ENCODE data around the gene ARPC1B.
A peak's percentile ranks its signal among the peaks of the same experiment; 100 is the strongest.
"Not testable (repeated sequence)": the region's sequence is repeated elsewhere in the genome, so short reads cannot be mapped to it uniquely, and the experiment has no call there.

ARPC1B gene

DNA sequence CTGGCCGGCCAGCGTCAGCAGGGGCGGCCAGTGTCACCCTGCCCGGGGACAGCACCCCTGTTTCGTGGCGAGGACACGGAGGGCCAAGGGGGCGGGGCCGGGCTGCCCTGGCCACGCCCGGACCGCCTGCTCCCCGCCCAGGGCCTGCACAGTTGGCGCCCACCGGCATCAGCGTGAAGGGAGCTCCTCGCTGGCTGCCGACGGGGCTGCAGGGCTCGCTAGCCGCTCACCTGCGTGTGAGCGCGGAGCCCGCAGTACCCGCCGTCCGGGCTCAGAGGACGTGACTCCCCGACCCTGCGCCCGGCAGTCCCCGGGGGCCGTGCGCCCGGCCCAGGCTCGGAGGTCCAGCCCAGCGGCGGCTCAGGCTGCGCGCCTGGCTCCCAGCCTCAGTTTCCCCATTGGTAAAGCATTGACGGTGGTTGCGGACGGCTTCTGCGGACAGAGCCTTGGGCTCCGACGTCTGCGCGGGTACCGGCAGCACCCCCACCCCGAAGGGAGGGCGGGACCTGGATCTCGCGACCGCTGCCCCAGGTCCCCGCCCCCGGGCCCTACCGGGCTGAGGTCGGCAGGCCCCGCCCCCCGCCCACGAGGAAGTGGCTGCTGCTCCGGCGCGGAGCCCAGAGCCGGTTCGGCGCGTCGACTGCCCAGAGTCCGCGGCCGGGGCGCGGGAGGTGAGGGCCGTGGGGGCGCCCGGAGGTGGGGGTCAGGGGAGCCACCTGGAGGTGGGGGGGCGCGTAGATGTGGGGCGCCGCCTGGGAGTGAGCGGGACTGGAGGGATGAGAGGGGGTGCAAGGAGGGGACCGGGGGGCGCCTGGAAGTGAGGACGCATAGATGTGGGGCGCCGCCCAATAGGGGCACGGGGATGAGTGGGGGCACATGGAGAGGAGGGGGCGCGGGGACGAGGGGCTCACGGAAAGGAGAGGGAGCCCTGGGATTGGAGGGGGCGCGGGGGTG, at the start of gene ARPC1B:
Gene ARPC1B, plus strand, starts transcription at position 620 of the 954 bp plus-strand sequence. CDS start 10,985 bp downstream, outside the sequence.
- DNase-seq: peak; percentile 89 to 91

DNA sequence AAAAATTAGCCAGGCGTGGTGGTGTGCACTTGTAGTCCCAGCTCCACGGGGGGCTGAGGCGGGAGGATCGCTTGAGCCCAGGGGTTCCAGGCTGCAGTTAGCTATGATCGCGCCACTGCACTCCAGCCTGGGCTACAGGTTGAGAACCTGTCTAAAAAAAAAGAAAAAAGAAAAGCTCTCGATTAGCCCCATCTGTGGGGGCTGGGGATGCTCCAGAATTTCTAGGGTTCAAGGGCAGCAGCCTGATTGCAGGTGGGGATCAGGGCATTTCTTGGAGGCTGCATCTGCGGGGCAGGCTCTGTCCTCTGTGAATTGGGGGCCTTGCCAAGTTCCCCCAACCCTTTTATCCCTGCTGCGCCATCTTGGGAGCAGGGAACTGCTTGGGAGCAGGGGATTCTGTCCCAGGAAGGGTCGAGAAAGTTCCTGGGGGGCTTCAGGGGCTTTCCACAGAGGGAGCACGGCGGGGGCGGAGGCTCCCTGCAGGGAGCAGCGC, 49.5 kb upstream of the ARPC1B start:
- DNase-seq: no peak

GRCh38 chr7:99325592-99326407, 48.7 kb upstream of the ARPC1B start, which contains the start of gene ARPC1A:
Gene ARPC1A (plus strand): TSS chr7:99325898. CDS start chr7:99333354, 7,456 bp downstream.
- DNase-seq: peak; percentile 91 to 92

GRCh38 chr7:99326408-99326782, 48.1 kb upstream of the ARPC1B start:
- no peak for DNase-seq

- not testable (repeated sequence) for DNase-seq
Measured at GRCh38 chr7:99330314-99330961, 44.1 kb upstream of the ARPC1B start.

DNA sequence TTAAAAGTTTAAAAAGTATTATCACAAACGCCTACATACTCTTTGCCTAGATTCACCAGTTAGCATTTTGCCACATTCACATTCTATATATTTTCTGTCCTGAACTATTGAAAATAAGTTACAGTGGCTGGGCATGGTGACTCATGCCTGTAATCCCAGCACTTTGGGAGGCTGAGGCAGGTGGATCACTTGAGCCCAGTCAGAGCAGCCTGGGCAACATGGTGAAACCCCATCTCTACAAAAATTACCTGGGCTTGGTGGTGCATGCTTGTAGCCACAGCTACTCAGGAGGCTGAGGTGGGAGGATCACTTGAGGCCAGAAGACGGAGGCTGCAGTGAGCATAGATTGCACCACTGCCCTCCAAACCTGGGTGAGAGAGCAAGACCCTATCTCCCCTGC, 43.5 kb upstream of the ARPC1B start:
- DNase-seq: no peak

DNA sequence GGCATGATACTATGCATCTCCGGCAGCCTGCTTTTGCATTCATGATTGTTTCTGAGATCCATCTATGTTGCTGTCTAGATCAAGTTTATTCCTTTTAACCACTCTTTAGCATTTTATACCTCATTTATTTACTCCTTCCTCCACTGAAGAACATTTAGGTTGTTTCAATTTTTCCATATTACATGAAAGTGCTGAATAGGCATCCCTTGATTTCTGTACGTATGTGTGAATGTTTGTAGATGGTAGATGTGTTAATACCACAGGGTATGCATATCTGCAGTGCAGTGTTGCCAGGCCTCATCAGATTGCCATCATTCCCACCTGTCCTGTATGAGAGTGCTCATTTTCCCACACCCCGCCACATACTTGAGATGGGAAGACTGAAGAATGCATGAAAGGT, 34.9 kb upstream of the ARPC1B start:
- DNase-seq: no peak

GRCh38 chr7:99340659-99341058, 33.9 kb upstream of the ARPC1B start:
- no peak for DNase-seq

GRCh38 chr7:99344061-99344647, 30.4 kb upstream of the ARPC1B start:
- DNase-seq: no peak

DNA sequence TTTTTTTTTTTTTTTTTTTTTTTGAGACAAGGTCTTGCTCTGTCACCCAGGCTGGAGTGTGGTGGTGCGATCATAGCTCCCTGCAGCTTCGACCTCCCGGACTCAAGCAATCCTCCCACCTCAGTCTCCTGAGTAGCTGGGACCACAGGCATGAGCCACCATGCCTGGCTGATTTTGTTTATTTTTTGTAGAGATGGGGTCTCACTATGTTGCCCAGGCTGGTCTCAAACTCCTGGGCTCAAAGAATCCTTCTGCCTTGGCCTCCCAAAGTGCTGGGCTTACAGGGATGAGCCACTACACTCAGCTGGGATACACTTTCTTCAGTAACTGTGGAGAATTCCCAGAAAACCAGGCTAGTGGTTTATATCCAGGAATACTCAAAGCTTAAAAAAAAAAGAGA, 23.9 kb upstream of the ARPC1B start:
- DNase-seq: not testable (repeated sequence)

DNA sequence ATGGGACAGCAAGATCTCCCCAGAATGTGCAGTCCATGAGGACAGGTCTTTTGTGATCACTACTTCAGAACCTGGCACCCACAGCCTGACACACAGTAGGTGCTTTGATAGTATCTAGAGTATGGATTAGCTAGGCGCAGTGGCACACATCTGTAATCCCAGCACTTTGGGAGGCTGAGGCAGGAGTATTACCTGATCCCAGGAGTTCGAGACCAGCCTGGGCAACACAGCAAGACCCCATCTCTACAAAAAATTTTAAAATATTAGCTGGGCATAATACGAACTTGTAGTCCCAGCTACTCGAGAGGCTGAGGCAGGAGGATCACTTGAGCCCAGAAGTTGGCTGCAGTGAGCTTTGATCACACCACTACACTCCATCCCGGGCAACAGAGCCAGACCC, 22.3 kb upstream of the ARPC1B start:
- DNase-seq: no peak

- no peak for DNase-seq
Measured at GRCh38 chr7:99355098-99355497, 19.4 kb upstream of the ARPC1B start.

DNA sequence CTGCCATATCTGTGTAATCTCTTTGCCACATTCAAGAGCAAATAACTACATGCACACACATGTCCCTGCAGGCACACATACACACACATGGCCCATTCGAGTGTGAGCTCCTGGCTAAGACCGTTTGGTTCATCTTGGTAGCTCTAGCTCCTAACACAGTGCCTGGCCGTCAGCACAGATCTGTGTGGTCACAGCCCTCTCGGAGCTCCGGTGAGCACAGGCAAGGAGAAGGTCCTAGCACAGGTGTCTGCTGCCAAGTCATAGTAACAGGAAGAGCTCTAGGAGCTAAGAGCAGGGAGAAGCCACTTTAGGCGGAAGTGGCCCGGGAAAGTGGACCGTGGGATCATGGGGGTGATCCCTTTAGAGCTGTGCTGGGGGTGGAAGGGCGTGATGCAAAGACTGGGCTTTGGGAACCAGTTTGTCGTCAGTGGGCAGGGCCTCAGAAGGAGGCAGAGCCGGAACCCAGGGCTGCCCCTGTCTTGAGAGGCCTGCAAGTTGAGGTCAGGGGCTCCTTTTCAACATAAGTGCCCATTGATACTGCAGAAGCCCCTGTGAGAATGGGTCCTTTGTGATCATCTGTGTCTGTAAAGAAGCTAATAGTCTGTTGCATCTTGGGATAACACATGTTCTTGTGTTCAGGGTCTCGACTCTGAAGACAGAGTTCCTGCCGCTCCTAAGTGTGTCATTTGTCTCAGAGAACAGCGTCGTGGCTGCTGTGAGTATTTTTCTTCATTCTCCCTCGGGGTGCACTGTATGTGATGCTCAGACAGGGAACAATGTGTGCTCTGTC, 16.6 kb upstream of the ARPC1B start:
- DNase-seq: no peak

DNA sequence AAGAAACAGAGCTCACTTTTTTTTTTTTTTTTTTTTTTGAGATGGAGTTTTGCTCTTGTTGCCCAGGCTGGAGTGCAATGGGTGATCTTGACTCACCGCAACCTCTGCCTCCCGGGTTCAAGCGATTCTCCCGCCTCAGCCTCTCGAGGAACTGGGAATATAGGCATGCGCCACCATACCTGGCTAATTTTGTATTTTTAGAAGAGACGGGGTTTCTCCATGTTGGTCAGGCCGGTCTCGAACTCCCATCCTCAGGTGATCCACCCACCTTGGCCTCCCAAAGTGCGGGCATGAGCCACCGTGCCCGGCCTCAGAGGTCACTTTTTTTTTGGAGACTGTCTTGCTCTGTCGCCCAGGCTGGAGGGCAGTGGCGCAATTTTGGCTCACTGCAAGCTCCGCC, 16.0 kb upstream of the ARPC1B start:
- not testable (repeated sequence) for DNase-seq

- no peak for DNase-seq
Measured at GRCh38 chr7:99359465-99360154, 14.9 kb upstream of the ARPC1B start.

- DNase-seq: no peak
Measured at GRCh38 chr7:99362801-99363200, 11.7 kb upstream of the ARPC1B start.

DNA sequence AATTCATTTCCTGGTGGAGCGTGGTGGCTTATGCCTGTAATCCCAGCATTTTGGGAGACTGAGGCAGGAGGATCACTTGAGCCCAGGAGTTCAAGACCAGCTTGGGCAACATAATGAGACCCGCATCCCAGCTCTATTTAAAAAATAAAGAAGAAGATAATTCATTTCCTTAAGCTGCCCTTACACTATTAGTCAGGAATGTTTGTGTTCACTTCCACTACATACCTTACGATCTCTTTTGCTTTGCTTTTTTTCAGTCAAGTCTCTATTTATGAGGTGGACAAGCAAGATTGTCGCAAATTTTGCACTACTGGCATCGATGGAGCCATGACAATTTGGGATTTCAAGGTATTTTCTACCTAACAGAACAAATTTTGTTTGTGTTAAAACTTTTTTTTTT, 11.2 kb upstream of the ARPC1B start:
- no peak for DNase-seq

- DNase-seq: peak; percentile 63 to 67
Measured at GRCh38 chr7:99365318-99366141, 9.0 kb upstream of the ARPC1B start.

GRCh38 chr7:99366646-99367045, 7.9 kb upstream of the ARPC1B start:
- no peak for DNase-seq

- no peak for DNase-seq
Measured at GRCh38 chr7:99368750-99369389, 5.7 kb upstream of the ARPC1B start.
